WTC11 (cell line): ENCODE results near the gene TEC.

Source experiments
- TEAD4 ChIP-seq: sonication (generic); formaldehyde crosslinking; IDR thresholded peaks from 2 replicates; pipeline ENCODE4 v1.8.0; 2022; ENCODE audit warnings: mild to moderate bottlenecking, missing genetic modification reagents
- TF ChIP-seq, protein P1 (sequence below): fragments of 200-600 bp; IDR thresholded peaks from 2 replicates; pipeline ENCODE4 v1.8.0; 2022; ENCODE audit warnings: antibody characterized with exemption

DNA sequence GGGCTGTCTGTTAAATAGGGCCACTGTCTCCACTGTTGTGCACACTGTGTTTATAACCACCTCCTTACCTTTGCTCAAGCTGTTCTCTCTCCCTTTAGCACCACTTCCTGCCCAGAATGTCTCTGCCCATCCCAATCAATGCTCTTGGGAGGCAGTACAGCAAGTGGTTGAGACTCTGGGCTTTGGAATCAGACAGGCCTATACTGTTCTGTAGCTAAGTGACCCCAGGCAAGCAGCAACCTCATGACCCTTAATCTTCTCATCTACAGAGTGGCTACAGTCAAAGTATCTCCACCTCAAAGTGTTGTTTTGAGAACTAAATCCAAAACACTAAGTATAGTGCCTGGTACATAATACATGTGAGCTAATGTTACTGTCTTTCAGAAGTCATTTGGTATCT lies 131.8 kb downstream of the TEC start:
- TF ChIP-seq, protein P1, sequence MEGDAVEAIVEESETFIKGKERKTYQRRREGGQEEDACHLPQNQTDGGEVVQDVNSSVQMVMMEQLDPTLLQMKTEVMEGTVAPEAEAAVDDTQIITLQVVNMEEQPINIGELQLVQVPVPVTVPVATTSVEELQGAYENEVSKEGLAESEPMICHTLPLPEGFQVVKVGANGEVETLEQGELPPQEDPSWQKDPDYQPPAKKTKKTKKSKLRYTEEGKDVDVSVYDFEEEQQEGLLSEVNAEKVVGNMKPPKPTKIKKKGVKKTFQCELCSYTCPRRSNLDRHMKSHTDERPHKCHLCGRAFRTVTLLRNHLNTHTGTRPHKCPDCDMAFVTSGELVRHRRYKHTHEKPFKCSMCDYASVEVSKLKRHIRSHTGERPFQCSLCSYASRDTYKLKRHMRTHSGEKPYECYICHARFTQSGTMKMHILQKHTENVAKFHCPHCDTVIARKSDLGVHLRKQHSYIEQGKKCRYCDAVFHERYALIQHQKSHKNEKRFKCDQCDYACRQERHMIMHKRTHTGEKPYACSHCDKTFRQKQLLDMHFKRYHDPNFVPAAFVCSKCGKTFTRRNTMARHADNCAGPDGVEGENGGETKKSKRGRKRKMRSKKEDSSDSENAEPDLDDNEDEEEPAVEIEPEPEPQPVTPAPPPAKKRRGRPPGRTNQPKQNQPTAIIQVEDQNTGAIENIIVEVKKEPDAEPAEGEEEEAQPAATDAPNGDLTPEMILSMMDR, result no peak
- no peak for TF ChIP-seq TEAD4 (CRISPR knock-in tag)
